ENCODE measurements around the gene CYP27A1. TPM values are rescaled to one million over a fixed set of nuclear protein-coding genes. Genes with fewer than 3 reads are reported as not detected.

CYP27A1 gene
- total and polyA plus RNA-seq, 2 of the 4 experiments (the other 2 are of a cell fraction), result 5.2 to 5.3 TPM

GRCh38 chr2:218863021-218863520 lies 81.1 kb downstream of the CYP27A1 start:
- POLR2A ChIA-PET (ENCODE audit: unreplicated experiment), result no interaction called here
- WGBS, 2 experiments (ENCODE audit: extremely low coverage in 2 of 2, insufficient read length in 1 of 2), result 60% methylated on average over 1 of the region's 3 CpGs; no CpG with 5 or more reads in 1 of the 2 experiments
- dilution Hi-C loops (cut with HindIII; ENCODE audit: low sequenced_read_pairs, unreplicated experiment), result no loop called here

More at GRCh38 chr2:218863021-218863520, 81.1 kb downstream of the CYP27A1 start:
- Histone ChIP-seq H3K14ac (replicated peaks; ENCODE audit: low read depth, low read length) (no peak overlapping the region), H3K27me3 (ENCODE audit: control insufficient read depth, insufficient read depth, low read length) (peaks cover 83% of the 10 kb centered on the region), H4K20me1 (ENCODE audit: insufficient read depth, low read length) (no peaks in the 10 kb centered on the region), H2BK5ac (ENCODE audit: low read depth, low read length, poor library complexity, severe bottlenecking) (no peak overlapping the region), H4K5ac (ENCODE audit: low read depth, low read length) (no peak overlapping the region), H3K36me3 (ENCODE audit: control insufficient read depth, insufficient read depth, low read length) (no peaks in the 10 kb centered on the region), H4K8ac (ENCODE audit: low read depth in 2 of 2, low read length in 2 of 2) (no peak overlapping the region), H3K4me1 (ENCODE audit: control insufficient read depth, insufficient read depth, low read length) (peaks cover 5% of the 10 kb centered on the region; the same call in 1 of the 2 replicates), H2AK9ac (replicated peaks; ENCODE audit: low read depth, low read length, poor library complexity) (no peak overlapping the region), H3K18ac (ENCODE audit: low read depth, low read length) (no peak overlapping the region), H3K4me2 (ENCODE audit: low read depth, low read length) (no peak overlapping the region), H3K4me3 (ENCODE audit: insufficient read depth, low read depth, low read length) (no peak overlapping the region), H3K27ac (ENCODE audit: insufficient read depth, low read length) (no peak overlapping the region), H2BK15ac (ENCODE audit: low read depth, low read length) (no peak overlapping the region), H3K56ac (ENCODE audit: extremely low read depth, insufficient read depth, low read length) (no peak overlapping the region), H4K91ac (ENCODE audit: insufficient read depth, low read depth, low read length) (no peak overlapping the region), H3K79me1 (ENCODE audit: low read depth in 1 of 2, low read length in 2 of 2) (no peaks in the 10 kb centered on the region), H2BK20ac (ENCODE audit: low read depth, low read length) (no peak overlapping the region), H3K9ac (ENCODE audit: low read depth, low read length) (no peak overlapping the region), H3K4ac (ENCODE audit: low read depth, low read length) (no peak overlapping the region), H2AK5ac (ENCODE audit: low read depth, low read length) (no peak overlapping the region), H3K23ac (ENCODE audit: low read depth, low read length) (no peak overlapping the region), H3K9me1 (ENCODE audit: insufficient read depth, low read length) (no peaks in the 10 kb centered on the region), H2BK120ac (ENCODE audit: low read depth, low read length) (no peak overlapping the region), H2AFZ (replicated peaks; ENCODE audit: low read length, poor library complexity) (no peak overlapping the region), H3K9me3 (ENCODE audit: control insufficient read depth, insufficient read depth, low read length) (peaks cover 2% of the 10 kb centered on the region; the same call in 1 of the 2 replicates)
- intact Hi-C loops (cut with micrococcal nuclease), result no loop called here
- CTCF ChIA-PET, result no interaction called here
- ATAC-seq (ENCODE audit: low read depth), result no peak
- TF ChIP-seq MAZ (IDR thresholded peaks at IDR 0.05; ENCODE audit: borderline replicate concordance, low read depth, low read length), result no peak
- no peak for TF ChIP-seq USF2 (IDR thresholded peaks at IDR 0.05; ENCODE audit: low read depth, low read length)
- no peak for TF ChIP-seq RFX5 (IDR thresholded peaks at IDR 0.05; ENCODE audit: low read depth, low read length)
- no peak for TF ChIP-seq BHLHE40 (IDR thresholded peaks at IDR 0.05; ENCODE audit: low read depth, low read length)
- TF ChIP-seq FOS (IDR thresholded peaks at IDR 0.05; ENCODE audit: low read depth, low read length), result no peak
- no peak for TF ChIP-seq SMC3 (IDR thresholded peaks at IDR 0.05; ENCODE audit: low read depth, low read length)
- TF ChIP-seq MXI1 (IDR thresholded peaks at IDR 0.05; ENCODE audit: borderline replicate concordance, low read depth, low read length), result no peak
- TF ChIP-seq ELK1 (IDR thresholded peaks at IDR 0.05; ENCODE audit: borderline replicate concordance, low read depth, low read length), result no peak
- TF ChIP-seq RAD21 (IDR thresholded peaks at IDR 0.05; ENCODE audit: low read length), result no peak
- in situ Hi-C loops (cut with MboI; ENCODE audit: low sequenced_read_pairs), result no loop called here
- no TSS peak for BruUV-seq (replicated peaks)
- no peak for DNase-seq

All from IMR-90 (cell line).